Stimulated activated CD4-positive, alpha-beta T cell treated with anti-CD3 and anti-CD28 coated beads, Interleukin-12 subunit alpha, Interleukin-12 subunit beta, amount 100 ng/mL, for 4 hours (primary cell): ENCODE measurements around the gene NAXE.
A peak's percentile ranks its signal among the peaks of the same experiment; 100 is the strongest.
"Not testable (repeated sequence)": the region's sequence is repeated elsewhere in the genome, so short reads cannot be mapped to it uniquely, and the experiment has no call there.

Source experiments
- DNase-seq: peaks from one replicate; pipeline ENCODE4 v3.0.0-alpha.2; 2020

Gene NAXE

GRCh38 chr1:156591432-156592157 lies at the start of gene NAXE:
Gene NAXE (plus strand): TSS chr1:156591776. CDS start chr1:156591805, 29 bp downstream.
- peak; percentile 71 for DNase-seq

DNA sequence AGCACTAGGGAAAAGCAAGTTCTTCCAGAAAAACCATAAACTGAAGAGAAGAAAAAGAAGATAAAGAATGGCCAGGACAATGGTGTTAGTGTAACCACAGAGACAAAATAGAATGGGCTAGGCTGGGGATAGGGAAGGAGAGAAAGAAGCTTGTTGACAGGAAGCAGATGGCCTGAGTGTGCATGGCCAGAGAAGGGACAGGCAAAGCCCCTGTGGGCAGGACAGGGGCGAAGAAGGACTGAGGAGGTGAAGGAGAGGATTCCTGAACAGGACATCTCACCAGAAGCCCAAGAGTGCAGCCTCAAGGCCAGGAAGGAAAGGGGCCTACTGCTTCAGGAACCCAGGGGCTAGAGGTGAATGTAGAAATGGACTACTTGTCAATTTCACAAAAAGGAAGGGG lies 48.5 kb upstream of the NAXE start:
- no peak for DNase-seq

DNA sequence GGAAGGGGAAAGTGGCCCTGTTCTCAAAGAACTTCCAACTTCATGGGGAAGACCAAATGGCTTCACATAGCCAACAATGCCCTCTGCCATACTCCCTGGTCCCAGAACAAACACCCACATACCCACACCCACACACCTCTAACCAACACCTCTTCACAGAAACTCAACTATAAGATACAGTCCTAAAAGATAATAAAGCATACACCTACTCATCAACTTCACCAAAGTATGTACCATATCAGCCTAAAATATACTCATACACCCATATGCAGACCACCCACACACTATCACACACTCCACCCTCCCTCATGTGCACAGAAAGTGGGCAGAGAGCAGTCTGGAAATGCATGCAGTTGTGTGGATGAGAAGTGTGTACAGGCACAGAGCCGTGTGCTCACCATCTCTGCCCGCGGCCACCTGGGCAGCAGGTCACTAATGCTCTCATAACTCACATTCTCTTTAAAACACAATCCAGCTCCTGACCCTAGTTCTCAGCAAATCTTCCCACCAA lies 46.9 kb upstream of the NAXE start:
- DNase-seq, result no peak

- DNase-seq, result no peak
Measured at GRCh38 chr1:156546267-156546666, 45.3 kb upstream of the NAXE start.

DNA sequence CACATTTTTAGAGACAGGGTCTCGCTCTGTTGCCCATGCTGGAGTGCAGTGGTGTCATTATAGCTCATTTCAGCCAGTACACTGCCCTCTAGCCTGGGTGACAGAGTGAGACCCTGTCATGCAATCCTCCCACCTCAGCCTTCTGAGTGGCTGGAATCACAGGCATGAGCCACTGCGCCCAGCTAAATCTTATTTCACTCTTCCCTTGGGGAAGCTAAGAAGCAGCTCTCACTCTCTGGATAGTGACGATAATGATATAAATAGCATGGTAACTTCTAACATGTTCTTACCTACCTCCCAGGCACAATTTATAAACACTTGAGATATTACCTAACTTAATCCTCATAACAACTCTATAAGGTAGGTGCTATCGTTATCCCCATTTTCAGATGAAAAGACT lies 44.1 kb upstream of the NAXE start:
- DNase-seq, result no peak

- DNase-seq, result no peak
Measured at GRCh38 chr1:156547982-156548381, 43.6 kb upstream of the NAXE start.

DNA sequence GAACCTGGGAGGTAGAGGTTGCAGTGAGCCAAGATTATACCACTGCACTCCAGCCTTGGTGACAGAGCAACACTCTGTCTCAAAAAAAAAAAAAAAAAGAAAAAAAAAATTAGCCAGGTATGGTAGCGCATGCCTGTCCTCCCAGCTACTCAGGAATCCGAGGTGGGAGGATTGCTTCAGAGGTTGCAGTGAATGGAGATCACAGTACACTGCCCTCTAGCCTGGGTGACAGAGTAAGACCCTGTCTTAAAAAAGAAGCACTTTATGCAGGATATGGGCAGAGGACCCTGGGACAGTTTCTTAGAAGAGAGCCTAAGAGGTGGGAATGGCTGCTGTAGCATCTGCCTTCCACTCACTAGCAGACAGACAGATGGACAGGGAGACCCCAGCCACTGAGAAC lies 42.2 kb upstream of the NAXE start:
- DNase-seq, result no peak

GRCh38 chr1:156549831-156550230 lies 41.7 kb upstream of the NAXE start:
- no peak for DNase-seq

- DNase-seq, result no peak
Measured at GRCh38 chr1:156550346-156550745, 41.2 kb upstream of the NAXE start.

- DNase-seq, result no peak
Measured at GRCh38 chr1:156551066-156551643, 40.4 kb upstream of the NAXE start.

GRCh38 chr1:156551869-156552268 lies 39.7 kb upstream of the NAXE start:
- DNase-seq, result no peak

GRCh38 chr1:156552518-156552917 lies 39.1 kb upstream of the NAXE start:
- no peak for DNase-seq

DNA sequence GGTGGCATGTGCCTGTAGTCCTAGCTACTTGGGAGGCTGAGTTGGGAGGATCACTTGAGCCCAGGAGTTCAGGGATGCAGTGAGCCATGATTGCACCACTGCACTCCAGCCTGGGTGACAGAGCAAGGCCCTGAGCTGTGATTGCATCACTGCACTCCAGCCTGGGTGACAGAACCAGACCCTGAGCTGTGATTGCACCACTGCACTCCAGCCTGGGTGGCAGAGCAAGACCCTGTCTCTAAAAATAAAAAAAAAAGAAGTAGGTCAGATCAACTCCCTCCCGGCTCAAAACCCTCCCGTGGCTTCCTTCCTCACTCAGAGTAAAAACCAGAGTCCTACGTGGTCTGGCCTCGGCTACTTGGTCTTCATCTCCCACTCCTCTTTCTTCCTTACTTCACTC lies 38.6 kb upstream of the NAXE start:
- DNase-seq, result not testable (repeated sequence)

DNA sequence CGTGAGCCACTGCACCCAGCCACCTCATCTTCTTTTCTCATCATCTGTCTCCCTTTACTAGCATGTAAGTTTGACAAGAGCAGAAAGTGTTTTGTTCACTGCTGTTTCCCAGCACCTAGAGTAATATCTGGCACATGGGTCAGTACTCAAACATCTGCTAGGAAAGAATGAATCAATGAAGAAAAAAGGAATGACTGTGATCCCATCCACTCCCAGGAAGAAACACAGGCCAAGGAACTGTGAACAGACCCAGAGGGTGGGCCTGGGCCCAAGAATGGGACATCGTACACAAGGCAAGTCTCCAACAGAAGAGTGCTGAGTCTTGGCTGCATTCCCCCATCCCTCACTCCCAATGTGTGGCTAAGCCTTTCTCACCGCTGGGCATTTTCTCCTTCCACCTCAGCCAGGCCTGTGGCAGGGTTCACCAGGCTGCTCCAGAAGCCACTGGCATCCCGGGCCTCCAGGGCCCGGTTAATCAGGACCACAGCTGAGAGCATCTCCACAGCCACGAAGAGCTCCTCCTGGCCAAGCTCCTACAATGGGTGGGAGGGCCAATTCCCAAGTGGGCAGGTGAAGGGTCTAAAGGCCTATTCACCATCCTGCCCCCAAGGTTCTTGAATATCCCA lies 37.6 kb upstream of the NAXE start:
- no peak for DNase-seq

DNA sequence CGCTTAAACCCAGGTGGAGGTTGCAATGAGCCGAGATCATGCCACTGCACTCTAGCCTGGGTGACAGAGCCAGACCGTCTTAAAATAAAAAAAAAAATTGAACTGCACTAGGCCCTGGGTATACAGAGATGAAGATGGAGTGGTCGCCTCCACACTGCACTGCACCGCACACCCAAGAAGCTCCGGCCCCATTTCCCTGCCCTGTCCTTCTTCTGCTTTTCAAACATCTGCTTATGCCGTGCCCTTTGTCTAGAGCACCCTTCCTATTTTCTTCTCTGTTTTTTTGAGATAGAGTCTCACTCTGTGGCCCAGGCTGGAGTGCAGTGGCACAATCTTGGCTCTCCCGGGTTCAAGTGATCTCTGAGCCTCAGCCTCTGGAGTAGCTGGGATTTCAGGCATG lies 36.6 kb upstream of the NAXE start:
- DNase-seq, result no peak

DNA sequence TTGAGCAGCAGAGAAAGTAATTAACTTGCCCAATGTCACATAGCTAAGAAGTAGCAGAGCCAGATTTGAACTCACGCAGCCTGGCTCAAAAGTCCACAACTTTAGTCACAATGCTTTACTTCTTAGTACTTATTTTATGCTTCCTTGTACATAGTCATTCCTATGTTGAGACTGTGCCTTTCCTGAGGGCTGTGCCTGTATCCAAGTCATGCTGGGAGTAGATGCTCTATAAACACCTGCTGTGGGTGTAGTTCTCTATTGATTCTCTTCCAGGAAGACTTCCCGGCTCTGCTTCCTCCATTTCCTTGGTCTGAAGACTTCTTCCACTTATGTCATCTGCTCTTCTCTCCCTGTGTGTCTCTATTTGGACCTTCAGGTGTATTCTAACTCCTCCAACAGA lies 35.9 kb upstream of the NAXE start:
- no peak for DNase-seq

DNA sequence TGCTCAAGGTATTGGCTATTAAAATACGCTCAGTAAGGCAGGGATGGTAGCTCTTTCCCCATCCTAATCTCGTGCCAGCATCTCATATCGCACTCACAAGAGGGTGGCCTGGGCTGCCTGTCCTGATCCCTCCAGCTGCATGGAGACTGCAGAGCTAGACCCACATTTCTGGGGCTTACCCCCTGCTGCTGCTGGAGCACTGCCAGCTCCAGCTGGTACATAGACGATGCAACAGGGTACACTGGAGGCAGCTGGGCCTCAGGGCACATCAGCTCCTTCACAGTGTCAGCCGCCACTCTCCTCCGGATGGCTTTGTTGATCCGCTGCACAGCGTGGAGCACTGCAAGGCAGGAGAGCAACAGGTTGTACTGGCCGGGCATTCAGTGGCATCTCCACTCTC lies 35.2 kb upstream of the NAXE start:
- no peak for DNase-seq

DNA sequence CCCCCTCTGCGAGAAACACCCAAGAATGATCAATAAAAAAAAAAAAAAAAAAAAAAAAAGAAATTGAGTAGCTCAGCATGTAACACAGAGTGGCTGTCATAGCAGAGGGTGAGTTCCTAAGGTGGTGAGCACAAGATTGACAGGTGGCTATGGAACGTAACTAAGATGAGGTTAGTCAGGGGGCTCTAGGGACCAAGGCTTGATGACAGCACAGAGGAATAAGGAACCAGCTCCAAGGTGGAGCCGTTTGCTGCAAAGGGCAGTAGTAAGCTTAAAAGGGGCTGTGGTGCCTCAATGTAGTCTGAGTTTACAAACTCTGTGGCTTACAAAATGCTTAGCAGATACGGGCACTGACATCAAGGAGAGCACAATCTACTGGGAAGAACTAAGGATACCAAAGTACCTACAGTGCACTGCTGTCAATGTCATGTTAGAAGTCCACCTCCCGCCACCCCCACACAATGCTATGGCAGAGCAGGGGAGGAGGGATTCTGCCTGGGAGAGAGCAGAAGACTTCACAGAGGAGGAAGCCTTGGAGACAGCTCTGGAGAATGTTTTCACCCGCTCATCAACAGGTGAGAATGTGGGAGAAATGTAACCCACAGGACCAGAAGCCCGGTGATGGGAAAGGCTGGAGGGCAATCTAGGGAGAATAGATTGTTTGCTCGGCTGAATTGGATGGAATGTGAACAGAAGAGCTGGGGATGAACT lies 32.3 kb upstream of the NAXE start:
- DNase-seq, result no peak

- DNase-seq, result no peak
Measured at GRCh38 chr1:156559797-156560385, 31.7 kb upstream of the NAXE start.

DNA sequence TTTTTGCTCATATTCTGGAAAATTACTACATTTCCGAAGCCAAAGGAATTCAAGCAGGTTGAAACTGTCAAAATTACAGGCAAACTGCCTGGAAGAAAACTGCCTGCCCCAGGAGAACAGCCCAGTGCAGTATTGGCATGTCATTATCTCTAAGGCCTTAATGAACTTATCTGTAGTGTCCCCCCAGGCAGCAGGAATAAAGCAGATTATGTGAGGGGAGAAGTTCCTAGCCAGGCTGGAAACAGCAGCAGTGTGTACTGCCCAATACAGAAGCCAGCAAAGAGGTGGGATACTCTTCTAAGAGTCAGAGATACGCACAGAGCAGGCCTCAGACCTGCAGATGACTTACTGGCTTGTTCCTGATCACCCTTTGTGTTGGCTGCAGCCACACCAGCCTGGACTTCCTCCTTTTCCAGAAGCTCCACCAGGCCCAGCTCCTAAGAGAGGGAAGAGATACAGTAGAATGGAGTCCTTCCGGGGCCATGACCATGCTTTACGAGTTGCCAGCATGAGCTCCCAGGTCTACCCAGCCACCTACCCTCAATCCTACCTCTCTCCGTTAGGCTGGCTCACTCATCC lies 30.9 kb upstream of the NAXE start:
- no peak for DNase-seq

DNA sequence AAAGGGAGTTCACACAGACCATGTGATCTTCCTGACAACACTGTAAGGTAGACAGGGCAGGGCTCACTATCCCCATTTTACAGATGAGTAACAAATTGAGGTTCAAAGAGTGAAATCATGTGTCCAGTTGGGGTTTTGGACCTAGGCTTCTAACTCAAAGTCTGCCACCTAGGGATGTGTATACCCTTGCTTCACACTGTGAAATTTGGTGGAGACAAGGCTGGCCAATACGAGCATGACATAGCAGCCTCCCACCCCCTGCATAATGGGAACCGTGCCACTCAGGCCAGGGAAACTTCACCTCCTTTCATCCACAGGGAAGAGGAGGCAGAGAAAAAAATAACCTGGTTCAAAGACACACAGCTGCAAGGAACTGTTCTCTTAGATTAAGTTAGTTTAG lies 26.1 kb upstream of the NAXE start:
- DNase-seq, result no peak

DNA sequence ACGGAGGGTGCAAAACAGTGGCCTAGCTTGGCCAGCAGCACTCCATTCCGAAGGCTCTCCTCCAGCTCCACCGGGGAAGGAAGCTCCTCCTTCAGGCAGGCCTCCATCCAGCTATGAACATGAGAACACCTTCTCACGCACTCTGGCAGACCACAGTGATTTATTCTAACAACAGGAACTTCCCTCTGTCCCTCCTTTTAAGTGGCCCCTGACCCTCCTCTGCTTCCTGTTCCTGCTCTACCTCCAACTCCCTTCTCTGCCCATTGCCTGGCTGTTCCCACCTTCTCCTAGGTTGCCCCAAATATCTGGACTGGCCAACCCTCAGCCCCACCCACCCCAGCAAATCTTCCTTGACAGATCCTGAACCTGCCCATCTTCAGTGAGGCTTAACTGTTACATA lies 25.1 kb upstream of the NAXE start:
- DNase-seq, result no peak
